ENCODE results near the gene SART3. TPM values are rescaled to one million over a fixed set of nuclear protein-coding genes. Genes with fewer than 3 reads are reported as not detected.
A peak's percentile ranks its signal among the peaks of the same experiment; 100 is the strongest.

Gene SART3
- total and polyA plus RNA-seq, 8 donors, result 11.7 to 106 (median 51.1) TPM

GRCh38 chr12:108589840-108590229 lies 28.9 kb upstream of the SART3 start:
- H3K27ac ChIP-seq, result no peak overlapping the region
- TF ChIP-seq EP300 (IDR thresholded peaks at IDR 0.05) (no peak), POLR2AphosphoS5 (IDR thresholded peaks at IDR 0.05) (no peak), CTCF (IDR thresholded peaks at IDR 0.05) (no peak), POLR2A (IDR thresholded peaks at IDR 0.05) (no peak)
- H3K4me1 ChIP-seq, result no peaks in the 10 kb centered on the region
- H3K36me3 ChIP-seq, result no peaks in the 10 kb centered on the region
- 53 to 59% (median 56%) methylated on average over 6 to 7 of the region's 7 CpGs for WGBS, 5 donors
- H3K27me3 ChIP-seq, result peaks cover 0 to 22% (median 0%) of the 10 kb centered on the region in 3 donors
- no peak for DNase-seq
- H3K4me3 ChIP-seq, result no peak overlapping the region
- no peaks in the 10 kb centered on the region for H3K9me3 ChIP-seq
- intact Hi-C loops (cut with DNase I; ENCODE audit: low total_unique reads), result no loop called here

GRCh38 chr12:108589028-108589839 lies 28.3 kb upstream of the SART3 start:
- TF ChIP-seq POLR2A (IDR thresholded peaks at IDR 0.05), result no peak
- Histone ChIP-seq H3K27ac (no peak overlapping the region), H3K36me3 (no peaks in the 10 kb centered on the region), H3K9me3 (no peaks in the 10 kb centered on the region), H3K4me3 (no peak overlapping the region), H3K27me3 (peaks cover 0 to 22% (median 0%) of the 10 kb centered on the region in 3 donors), H3K4me1 (no peaks in the 10 kb centered on the region)
- intact Hi-C loops (cut with DNase I; ENCODE audit: low total_unique reads), result no loop called here
- 33 to 49% (median 36%) methylated on average over 14 to 15 of the region's 15 CpGs for WGBS, 5 donors
- peak in 1 of 2 donors; percentile 73 for DNase-seq

- Histone ChIP-seq H3K36me3 (no peaks in the 10 kb centered on the region), H3K9me3 (no peaks in the 10 kb centered on the region), H3K27me3 (peaks cover 0 to 22% (median 0%) of the 10 kb centered on the region in 3 donors), H3K27ac (no peak overlapping the region), H3K4me1 (no peaks in the 10 kb centered on the region), H3K4me3 (no peak overlapping the region)
- no peak for DNase-seq
- intact Hi-C loops (cut with DNase I; ENCODE audit: low total_unique reads), result no loop called here
- TF ChIP-seq CTCF (IDR thresholded peaks at IDR 0.05), result no peak
- WGBS, 5 donors, result 56 to 100% (median 62%) methylated on average over 1 to 4 of the region's 4 CpGs
Observed at GRCh38 chr12:108587826-108588225, 26.9 kb upstream of the SART3 start.

GRCh38 chr12:108586306-108586705 lies 25.3 kb upstream of the SART3 start:
- intact Hi-C loops (cut with DNase I; ENCODE audit: low total_unique reads), result no loop called here
- Histone ChIP-seq H3K27me3 (peaks cover 0 to 22% (median 0%) of the 10 kb centered on the region in 3 donors), H3K36me3 (no peaks in the 10 kb centered on the region), H3K9me3 (no peaks in the 10 kb centered on the region), H3K27ac (no peak overlapping the region), H3K4me3 (no peak overlapping the region), H3K4me1 (no peaks in the 10 kb centered on the region)
- TF ChIP-seq EP300 (IDR thresholded peaks at IDR 0.05), result no peak
- TF ChIP-seq POLR2A (IDR thresholded peaks at IDR 0.05), result no peak
- DNase-seq, result no peak
- WGBS, 5 donors, result 85 to 94% (median 86%) methylated on average over 11 of the region's 11 CpGs

GRCh38 chr12:108585864-108586263 lies 24.9 kb upstream of the SART3 start:
- H3K27ac ChIP-seq, result no peak overlapping the region
- peaks cover 0 to 22% (median 0%) of the 10 kb centered on the region in 3 donors for H3K27me3 ChIP-seq
- no peaks in the 10 kb centered on the region for H3K4me1 ChIP-seq
- no peak for TF ChIP-seq POLR2AphosphoS5 (IDR thresholded peaks at IDR 0.05)
- H3K36me3 ChIP-seq, result no peaks in the 10 kb centered on the region
- no peak overlapping the region for H3K4me3 ChIP-seq
- WGBS, 5 donors, result 65 to 74% (median 73%) methylated on average over 4 of the region's 4 CpGs
- intact Hi-C loops (cut with DNase I; ENCODE audit: low total_unique reads), result no loop called here
- H3K9me3 ChIP-seq, result no peaks in the 10 kb centered on the region
- no peak for DNase-seq

GRCh38 chr12:108584456-108585065 lies 23.6 kb upstream of the SART3 start:
- H3K4me1 ChIP-seq, result no peaks in the 10 kb centered on the region
- no peaks in the 10 kb centered on the region for H3K9me3 ChIP-seq
- peaks cover 0 to 16% (median 0%) of the 10 kb centered on the region in 3 donors for H3K27me3 ChIP-seq
- TF ChIP-seq EP300 (IDR thresholded peaks at IDR 0.05), result no peak
- no peak for TF ChIP-seq POLR2A (IDR thresholded peaks at IDR 0.05)
- no peak for TF ChIP-seq CTCF (IDR thresholded peaks at IDR 0.05)
- no peak for TF ChIP-seq POLR2AphosphoS5 (IDR thresholded peaks at IDR 0.05)
- no peak for DNase-seq
- no peak overlapping the region for H3K27ac ChIP-seq
- 72 to 79% (median 76%) methylated on average over 3 of the region's 3 CpGs for WGBS, 5 donors
- H3K36me3 ChIP-seq, result no peaks in the 10 kb centered on the region
- H3K4me3 ChIP-seq, result no peak overlapping the region
- intact Hi-C loops (cut with DNase I; ENCODE audit: low total_unique reads), result no loop called here
